GM12874 (cell line): ENCODE results near the gene RABL2A.
"Not testable (repeated sequence)": the region's sequence is repeated elsewhere in the genome, so short reads cannot be mapped to it uniquely, and the experiment has no call there.

Experiments
- CTCF ChIP-seq: IDR thresholded peaks from 2 replicates; pipeline ENCODE4 v1.5.1; 2011; ENCODE audit warnings: low read depth, mild to moderate bottlenecking, control low read depth, low read length, moderate library complexity; ENCODE audit not compliant: insufficient read depth

The RABL2A gene

GRCh38 chr2:113626616-113627330 is at the start of gene RABL2A:
Gene RABL2A (plus strand): TSS chr2:113627266. CDS start chr2:113628607, 1,341 bp downstream.
- not testable (repeated sequence) for TF ChIP-seq CTCF

GRCh38 chr2:113587201-113587600 is 39.9 kb upstream of the RABL2A start:
- TF ChIP-seq CTCF, result peak; percentile 59

GRCh38 chr2:113602040-113602769 is 24.9 kb upstream of the RABL2A start:
- peak; percentile 61 for TF ChIP-seq CTCF

- no peak for TF ChIP-seq CTCF
These were observed 24.1 kb upstream of the RABL2A start for GRCh38 chr2:113602869-113603466.

GRCh38 chr2:113604085-113604477 is 23.0 kb upstream of the RABL2A start:
- TF ChIP-seq CTCF, result peak; percentile 97

GRCh38 chr2:113672326-113672932 is 45.4 kb downstream of the RABL2A start:
- TF ChIP-seq CTCF, result no peak

- TF ChIP-seq CTCF, result no peak
These were observed 48.8 kb downstream of the RABL2A start for GRCh38 chr2:113675875-113676274.
